CD4-positive, alpha-beta T cell treated with Interleukin-17A for 1 hour (primary cell): ENCODE measurements around the gene MMP11.

ENCODE experiments used
- DNase-seq: peaks from one replicate; pipeline ENCODE4 v3.0.0-alpha.2; 2020

MMP11 gene

GRCh38 chr22:23762842-23763578 lies 9.6 kb upstream of the MMP11 start, which contains the start of gene C22orf15:
TSS of gene C22orf15 (plus strand) at chr22:23762990. CDS start at chr22:23763307, 317 bp downstream.
- DNase-seq: no peak

- DNase-seq: peak; percentile 48
Measured at GRCh38 chr22:23763579-23763945, 9.1 kb upstream of the MMP11 start.

GRCh38 chr22:23763954-23764353 lies 8.7 kb upstream of the MMP11 start:
- DNase-seq: no peak

- no peak for DNase-seq
Measured at GRCh38 chr22:23764899-23765881, 7.5 kb upstream of the MMP11 start.

- DNase-seq: no peak
Measured at GRCh38 chr22:23767303-23767672, 5.4 kb upstream of the MMP11 start.

GRCh38 chr22:23767673-23768548 lies 4.7 kb upstream of the MMP11 start, which contains the start of gene CHCHD10:
TSS of gene CHCHD10 (minus strand) at chr22:23767972. CDS start at chr22:23767874, 98 bp downstream.
- DNase-seq: peak; percentile 76

- DNase-seq: no peak
Measured at GRCh38 chr22:23769321-23769965, 3.2 kb upstream of the MMP11 start.

GRCh38 chr22:23772315-23772648 lies 367 bp upstream of the MMP11 start:
- no peak for DNase-seq

- no peak for DNase-seq
Measured at GRCh38 chr22:23773483-23774113, 949 bp downstream of the MMP11 start.

GRCh38 chr22:23774114-23774921 lies 1.7 kb downstream of the MMP11 start:
- no peak for DNase-seq

- DNase-seq: no peak
Measured at GRCh38 chr22:23774922-23775436, 2.3 kb downstream of the MMP11 start.

- DNase-seq: no peak
Measured at GRCh38 chr22:23775779-23776375, 3.2 kb downstream of the MMP11 start.

GRCh38 chr22:23777776-23778576 lies 5.3 kb downstream of the MMP11 start:
- no peak for DNase-seq

GRCh38 chr22:23778577-23778900 lies 5.9 kb downstream of the MMP11 start:
- no peak for DNase-seq

GRCh38 chr22:23779083-23779482 lies 6.4 kb downstream of the MMP11 start:
- DNase-seq: no peak

GRCh38 chr22:23779731-23780130 lies 7.1 kb downstream of the MMP11 start:
- DNase-seq: no peak

GRCh38 chr22:23780146-23780748 lies 7.6 kb downstream of the MMP11 start:
- DNase-seq: no peak

- DNase-seq: no peak
Measured at GRCh38 chr22:23781065-23781464, 8.4 kb downstream of the MMP11 start.

GRCh38 chr22:23781511-23782183 lies 9.0 kb downstream of the MMP11 start:
- DNase-seq: no peak
